ENCODE results near the gene HPCAL1. TPM values are rescaled to one million over a fixed set of nuclear protein-coding genes. Genes with fewer than 3 reads are reported as not detected.

Gene HPCAL1
- polyA plus RNA-seq, 1 donor from 2014 or later, result 63.4 TPM

DNA sequence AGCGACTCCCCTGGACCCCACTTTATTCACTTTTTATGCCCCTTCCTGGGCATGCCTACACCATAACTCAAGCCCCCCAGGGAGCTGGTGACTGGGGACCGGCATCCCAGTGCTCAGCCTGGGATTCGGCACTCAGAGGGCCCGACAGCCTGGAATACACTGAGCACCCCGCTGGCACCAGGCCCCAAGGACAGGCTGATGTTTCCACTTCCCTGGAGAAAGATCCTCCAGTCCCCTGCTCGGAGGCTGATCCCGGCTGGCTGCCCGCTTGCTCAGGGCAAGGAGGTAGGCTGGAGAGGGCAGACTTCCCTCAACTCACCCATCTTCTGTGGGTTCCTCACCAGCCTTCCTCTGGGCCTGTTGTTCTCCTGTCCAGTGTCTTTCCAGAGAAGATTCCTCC is 108.9 kb downstream of the HPCAL1 start:
- Histone ChIP-seq H4K20me1 (ENCODE audit: insufficient read depth) (no peaks in the 10 kb centered on the region), H3K4me2 (ENCODE audit: low read length) (no peak overlapping the region), H3K79me2 (replicated peaks; ENCODE audit: insufficient read depth, low read length) (no peaks in the 10 kb centered on the region), H3K27ac (ENCODE audit: low read length) (no peak overlapping the region), H3K9ac (ENCODE audit: low read length) (no peak overlapping the region), H3K9me2 (ENCODE audit: insufficient read depth, low read length) (no peaks in the 10 kb centered on the region), H3F3A (ENCODE audit: insufficient read depth, low read length, poor library complexity, severe bottlenecking) (no peaks in the 10 kb centered on the region), H3K36me3 (ENCODE audit: insufficient read depth, low read length) (no peaks in the 10 kb centered on the region), H2AFZ (ENCODE audit: low read depth, low read length) (no peak overlapping the region), H3K9me3 (ENCODE audit: low read length) (no peaks in the 10 kb centered on the region), H3K4me3 (ENCODE audit: low read length) (no peak overlapping the region), H3K27me3 (ENCODE audit: insufficient read depth, low read depth, low read length) (no peaks in the 10 kb centered on the region)
- TF ChIP-seq RAD21 (conservative IDR thresholded peaks at IDR 0.05), result no peak
- TF ChIP-seq SMC3 (conservative IDR thresholded peaks at IDR 0.05; ENCODE audit: poor library complexity), result no peak
- TF ChIP-seq POLR2AphosphoS5 (IDR thresholded peaks at IDR 0.05), result no peak
- no peak for TF ChIP-seq TAF1 (IDR thresholded peaks at IDR 0.05; ENCODE audit: low read depth)
- TF ChIP-seq EP300 (conservative IDR thresholded peaks at IDR 0.05; ENCODE audit: poor library complexity, severe bottlenecking), result no peak
- TF ChIP-seq, protein P1, sequence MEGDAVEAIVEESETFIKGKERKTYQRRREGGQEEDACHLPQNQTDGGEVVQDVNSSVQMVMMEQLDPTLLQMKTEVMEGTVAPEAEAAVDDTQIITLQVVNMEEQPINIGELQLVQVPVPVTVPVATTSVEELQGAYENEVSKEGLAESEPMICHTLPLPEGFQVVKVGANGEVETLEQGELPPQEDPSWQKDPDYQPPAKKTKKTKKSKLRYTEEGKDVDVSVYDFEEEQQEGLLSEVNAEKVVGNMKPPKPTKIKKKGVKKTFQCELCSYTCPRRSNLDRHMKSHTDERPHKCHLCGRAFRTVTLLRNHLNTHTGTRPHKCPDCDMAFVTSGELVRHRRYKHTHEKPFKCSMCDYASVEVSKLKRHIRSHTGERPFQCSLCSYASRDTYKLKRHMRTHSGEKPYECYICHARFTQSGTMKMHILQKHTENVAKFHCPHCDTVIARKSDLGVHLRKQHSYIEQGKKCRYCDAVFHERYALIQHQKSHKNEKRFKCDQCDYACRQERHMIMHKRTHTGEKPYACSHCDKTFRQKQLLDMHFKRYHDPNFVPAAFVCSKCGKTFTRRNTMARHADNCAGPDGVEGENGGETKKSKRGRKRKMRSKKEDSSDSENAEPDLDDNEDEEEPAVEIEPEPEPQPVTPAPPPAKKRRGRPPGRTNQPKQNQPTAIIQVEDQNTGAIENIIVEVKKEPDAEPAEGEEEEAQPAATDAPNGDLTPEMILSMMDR (IDR thresholded peaks at IDR 0.05; ENCODE audit: poor library complexity, severe bottlenecking), result no peak
- no peak for TF ChIP-seq MXI1 (conservative IDR thresholded peaks at IDR 0.05; ENCODE audit: poor library complexity, severe bottlenecking)
- no peak for TF ChIP-seq EZH2 (IDR thresholded peaks at IDR 0.05; ENCODE audit: borderline replicate concordance, insufficient read depth, low read length, poor library complexity, severe bottlenecking)
- TF ChIP-seq, protein P2, sequence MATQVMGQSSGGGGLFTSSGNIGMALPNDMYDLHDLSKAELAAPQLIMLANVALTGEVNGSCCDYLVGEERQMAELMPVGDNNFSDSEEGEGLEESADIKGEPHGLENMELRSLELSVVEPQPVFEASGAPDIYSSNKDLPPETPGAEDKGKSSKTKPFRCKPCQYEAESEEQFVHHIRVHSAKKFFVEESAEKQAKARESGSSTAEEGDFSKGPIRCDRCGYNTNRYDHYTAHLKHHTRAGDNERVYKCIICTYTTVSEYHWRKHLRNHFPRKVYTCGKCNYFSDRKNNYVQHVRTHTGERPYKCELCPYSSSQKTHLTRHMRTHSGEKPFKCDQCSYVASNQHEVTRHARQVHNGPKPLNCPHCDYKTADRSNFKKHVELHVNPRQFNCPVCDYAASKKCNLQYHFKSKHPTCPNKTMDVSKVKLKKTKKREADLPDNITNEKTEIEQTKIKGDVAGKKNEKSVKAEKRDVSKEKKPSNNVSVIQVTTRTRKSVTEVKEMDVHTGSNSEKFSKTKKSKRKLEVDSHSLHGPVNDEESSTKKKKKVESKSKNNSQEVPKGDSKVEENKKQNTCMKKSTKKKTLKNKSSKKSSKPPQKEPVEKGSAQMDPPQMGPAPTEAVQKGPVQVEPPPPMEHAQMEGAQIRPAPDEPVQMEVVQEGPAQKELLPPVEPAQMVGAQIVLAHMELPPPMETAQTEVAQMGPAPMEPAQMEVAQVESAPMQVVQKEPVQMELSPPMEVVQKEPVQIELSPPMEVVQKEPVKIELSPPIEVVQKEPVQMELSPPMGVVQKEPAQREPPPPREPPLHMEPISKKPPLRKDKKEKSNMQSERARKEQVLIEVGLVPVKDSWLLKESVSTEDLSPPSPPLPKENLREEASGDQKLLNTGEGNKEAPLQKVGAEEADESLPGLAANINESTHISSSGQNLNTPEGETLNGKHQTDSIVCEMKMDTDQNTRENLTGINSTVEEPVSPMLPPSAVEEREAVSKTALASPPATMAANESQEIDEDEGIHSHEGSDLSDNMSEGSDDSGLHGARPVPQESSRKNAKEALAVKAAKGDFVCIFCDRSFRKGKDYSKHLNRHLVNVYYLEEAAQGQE (IDR thresholded peaks at IDR 0.05; ENCODE audit: borderline replicate concordance), result no peak

DNA sequence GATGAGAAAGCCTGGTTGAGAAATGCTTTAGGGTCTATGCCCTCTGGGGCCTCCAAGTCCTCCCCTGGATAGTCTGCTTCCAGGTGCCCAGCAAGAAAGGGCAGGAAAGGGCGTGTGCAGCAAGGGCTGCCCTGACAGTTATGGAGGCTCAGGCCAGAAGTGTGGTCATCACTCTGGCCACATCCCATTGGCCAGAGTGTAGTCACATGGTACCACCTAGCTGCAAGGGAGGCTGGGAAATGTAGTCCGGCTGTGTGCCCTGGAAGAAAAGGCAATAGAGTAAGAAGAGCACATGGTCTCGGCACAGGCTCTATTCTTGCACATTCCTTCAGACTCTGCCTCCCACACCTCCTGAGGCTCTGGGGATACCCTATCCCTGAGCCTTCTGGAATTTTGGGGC is 109.7 kb downstream of the HPCAL1 start:
- H4K20me1 ChIP-seq (ENCODE audit: insufficient read depth), result no peaks in the 10 kb centered on the region
- TF ChIP-seq, protein P2 (IDR thresholded peaks at IDR 0.05; ENCODE audit: borderline replicate concordance), result no peak
- TF ChIP-seq MXI1 (conservative IDR thresholded peaks at IDR 0.05; ENCODE audit: poor library complexity, severe bottlenecking) (no peak), RAD21 (conservative IDR thresholded peaks at IDR 0.05) (no peak), TAF1 (IDR thresholded peaks at IDR 0.05; ENCODE audit: low read depth) (no peak), EP300 (conservative IDR thresholded peaks at IDR 0.05; ENCODE audit: poor library complexity, severe bottlenecking) (no peak), EZH2 (IDR thresholded peaks at IDR 0.05; ENCODE audit: borderline replicate concordance, insufficient read depth, low read length, poor library complexity, severe bottlenecking) (no peak), SMC3 (conservative IDR thresholded peaks at IDR 0.05; ENCODE audit: poor library complexity) (no peak), POLR2AphosphoS5 (IDR thresholded peaks at IDR 0.05) (no peak)
- TF ChIP-seq, protein P1 (IDR thresholded peaks at IDR 0.05; ENCODE audit: poor library complexity, severe bottlenecking), result no peak
- H3F3A ChIP-seq (ENCODE audit: insufficient read depth, low read length, poor library complexity, severe bottlenecking), result no peaks in the 10 kb centered on the region
- no peak overlapping the region for H3K4me3 ChIP-seq (ENCODE audit: low read length)
- H2AFZ ChIP-seq (ENCODE audit: low read depth, low read length), result no peak overlapping the region
- no peaks in the 10 kb centered on the region for H3K27me3 ChIP-seq (ENCODE audit: insufficient read depth, low read depth, low read length)
- H3K9me3 ChIP-seq (ENCODE audit: low read length), result no peaks in the 10 kb centered on the region
- no peaks in the 10 kb centered on the region for H3K79me2 ChIP-seq (replicated peaks; ENCODE audit: insufficient read depth, low read length)
- no peak overlapping the region for H3K4me2 ChIP-seq (ENCODE audit: low read length)
- H3K36me3 ChIP-seq (ENCODE audit: insufficient read depth, low read length), result no peaks in the 10 kb centered on the region
- no peak overlapping the region for H3K9ac ChIP-seq (ENCODE audit: low read length)
- H3K27ac ChIP-seq (ENCODE audit: low read length), result no peak overlapping the region
- no peaks in the 10 kb centered on the region for H3K9me2 ChIP-seq (ENCODE audit: insufficient read depth, low read length)
